ENCODE data around the gene COP1.

The COP1 gene

DNA sequence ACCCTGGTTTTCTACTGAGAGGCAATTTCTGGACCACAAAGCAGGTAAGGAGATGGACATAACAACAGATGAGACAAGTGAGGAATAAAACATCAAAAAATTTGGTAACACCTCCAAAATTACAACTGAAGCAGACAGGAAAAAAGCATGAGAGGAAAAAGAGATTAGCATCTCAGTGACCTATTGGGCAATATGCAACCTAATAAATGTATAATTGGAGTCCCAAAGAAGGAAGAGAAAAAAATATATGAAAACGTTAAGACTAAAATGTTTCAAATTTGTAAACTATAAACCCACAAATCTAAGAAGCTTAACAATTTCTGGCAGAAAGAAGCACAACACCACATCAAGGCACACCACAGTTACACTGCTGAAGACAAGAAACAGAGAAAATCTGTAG, 255.5 kb downstream of the COP1 start:
- TF ChIP-seq GLIS3 (CRISPR knock-in tag; IDR thresholded peaks at IDR 0.05) = no peak
- TF ChIP-seq, protein P1, sequence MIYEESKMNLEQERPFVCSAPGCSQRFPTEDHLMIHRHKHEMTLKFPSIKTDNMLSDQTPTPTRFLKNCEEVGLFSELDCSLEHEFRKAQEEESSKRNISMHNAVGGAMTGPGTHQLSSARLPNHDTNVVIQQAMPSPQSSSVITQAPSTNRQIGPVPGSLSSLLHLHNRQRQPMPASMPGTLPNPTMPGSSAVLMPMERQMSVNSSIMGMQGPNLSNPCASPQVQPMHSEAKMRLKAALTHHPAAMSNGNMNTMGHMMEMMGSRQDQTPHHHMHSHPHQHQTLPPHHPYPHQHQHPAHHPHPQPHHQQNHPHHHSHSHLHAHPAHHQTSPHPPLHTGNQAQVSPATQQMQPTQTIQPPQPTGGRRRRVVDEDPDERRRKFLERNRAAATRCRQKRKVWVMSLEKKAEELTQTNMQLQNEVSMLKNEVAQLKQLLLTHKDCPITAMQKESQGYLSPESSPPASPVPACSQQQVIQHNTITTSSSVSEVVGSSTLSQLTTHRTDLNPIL (CRISPR knock-in tag; IDR thresholded peaks at IDR 0.05; ENCODE audit: low read depth) = no peak
- no peak for TF ChIP-seq TOX (CRISPR knock-in tag; IDR thresholded peaks at IDR 0.05; ENCODE audit: borderline replicate concordance)
- no peak for TF ChIP-seq OSR1 (CRISPR knock-in tag; IDR thresholded peaks at IDR 0.05)
- TF ChIP-seq ARNTL (CRISPR knock-in tag; IDR thresholded peaks at IDR 0.05; ENCODE audit: borderline replicate concordance, low read depth) = no peak
- TF ChIP-seq CSRNP3 (CRISPR knock-in tag; IDR thresholded peaks at IDR 0.05) = no peak
- TF ChIP-seq ESRRG (CRISPR knock-in tag; IDR thresholded peaks at IDR 0.05) = no peak
- TF ChIP-seq ISL1 (CRISPR knock-in tag; IDR thresholded peaks at IDR 0.05) = no peak
- no peak for TF ChIP-seq TCF4 (CRISPR knock-in tag; IDR thresholded peaks at IDR 0.05; ENCODE audit: borderline replicate concordance)
- TF ChIP-seq PPARA (CRISPR knock-in tag; IDR thresholded peaks at IDR 0.05; ENCODE audit: borderline replicate concordance) = no peak
- TF ChIP-seq, protein P2, sequence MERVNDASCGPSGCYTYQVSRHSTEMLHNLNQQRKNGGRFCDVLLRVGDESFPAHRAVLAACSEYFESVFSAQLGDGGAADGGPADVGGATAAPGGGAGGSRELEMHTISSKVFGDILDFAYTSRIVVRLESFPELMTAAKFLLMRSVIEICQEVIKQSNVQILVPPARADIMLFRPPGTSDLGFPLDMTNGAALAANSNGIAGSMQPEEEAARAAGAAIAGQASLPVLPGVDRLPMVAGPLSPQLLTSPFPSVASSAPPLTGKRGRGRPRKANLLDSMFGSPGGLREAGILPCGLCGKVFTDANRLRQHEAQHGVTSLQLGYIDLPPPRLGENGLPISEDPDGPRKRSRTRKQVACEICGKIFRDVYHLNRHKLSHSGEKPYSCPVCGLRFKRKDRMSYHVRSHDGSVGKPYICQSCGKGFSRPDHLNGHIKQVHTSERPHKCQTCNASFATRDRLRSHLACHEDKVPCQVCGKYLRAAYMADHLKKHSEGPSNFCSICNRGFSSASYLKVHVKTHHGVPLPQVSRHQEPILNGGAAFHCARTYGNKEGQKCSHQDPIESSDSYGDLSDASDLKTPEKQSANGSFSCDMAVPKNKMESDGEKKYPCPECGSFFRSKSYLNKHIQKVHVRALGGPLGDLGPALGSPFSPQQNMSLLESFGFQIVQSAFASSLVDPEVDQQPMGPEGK (CRISPR knock-in tag; IDR thresholded peaks at IDR 0.05; ENCODE audit: borderline replicate concordance) = no peak
- TF ChIP-seq ZNF8 (CRISPR knock-in tag; IDR thresholded peaks at IDR 0.05) = no peak
- no peak for TF ChIP-seq ZFP3 (CRISPR knock-in tag; IDR thresholded peaks at IDR 0.05)
- TF ChIP-seq, protein P3, sequence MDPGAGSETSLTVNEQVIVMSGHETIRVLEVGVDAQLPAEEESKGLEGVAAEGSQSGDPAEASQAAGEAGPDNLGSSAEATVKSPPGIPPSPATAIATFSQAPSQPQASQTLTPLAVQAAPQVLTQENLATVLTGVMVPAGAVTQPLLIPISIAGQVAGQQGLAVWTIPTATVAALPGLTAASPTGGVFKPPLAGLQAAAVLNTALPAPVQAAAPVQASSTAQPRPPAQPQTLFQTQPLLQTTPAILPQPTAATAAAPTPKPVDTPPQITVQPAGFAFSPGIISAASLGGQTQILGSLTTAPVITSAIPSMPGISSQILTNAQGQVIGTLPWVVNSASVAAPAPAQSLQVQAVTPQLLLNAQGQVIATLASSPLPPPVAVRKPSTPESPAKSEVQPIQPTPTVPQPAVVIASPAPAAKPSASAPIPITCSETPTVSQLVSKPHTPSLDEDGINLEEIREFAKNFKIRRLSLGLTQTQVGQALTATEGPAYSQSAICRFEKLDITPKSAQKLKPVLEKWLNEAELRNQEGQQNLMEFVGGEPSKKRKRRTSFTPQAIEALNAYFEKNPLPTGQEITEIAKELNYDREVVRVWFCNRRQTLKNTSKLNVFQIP (CRISPR knock-in tag; IDR thresholded peaks at IDR 0.05; ENCODE audit: borderline replicate concordance, low read depth) = no peak
- no peak for TF ChIP-seq ZC3H10 (CRISPR knock-in tag; IDR thresholded peaks at IDR 0.05)
- no peak for TF ChIP-seq RARB (CRISPR knock-in tag; IDR thresholded peaks at IDR 0.05)
- TF ChIP-seq BACH2 (CRISPR knock-in tag; IDR thresholded peaks at IDR 0.05; ENCODE audit: borderline replicate concordance) = no peak
- no peak for TF ChIP-seq ZNF70 (CRISPR knock-in tag; IDR thresholded peaks at IDR 0.05)
- ATAC-seq = no peak

DNA sequence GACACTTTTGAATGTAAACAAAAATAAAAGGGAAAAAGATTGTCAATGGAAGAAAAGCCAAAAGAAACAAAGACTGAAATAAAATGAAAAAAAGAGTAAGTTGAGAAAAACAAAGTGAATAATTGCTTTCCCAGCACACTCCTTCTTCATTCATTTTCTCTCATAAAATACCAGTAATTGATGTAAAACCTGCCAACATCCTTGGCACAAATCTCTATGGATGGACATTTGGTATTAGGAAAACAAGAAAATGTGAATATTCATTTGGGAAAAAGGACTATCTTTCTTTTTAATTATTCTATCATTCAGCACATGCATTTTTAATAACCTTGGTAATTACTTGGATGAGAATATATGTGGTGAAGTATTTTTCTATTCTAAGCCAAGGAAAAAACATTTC, 259.3 kb downstream of the COP1 start:
- TF ChIP-seq OSR1 (CRISPR knock-in tag; IDR thresholded peaks at IDR 0.05) (no peak), CSDC2 (CRISPR knock-in tag; IDR thresholded peaks at IDR 0.05) (no peak), ZNF8 (CRISPR knock-in tag; IDR thresholded peaks at IDR 0.05) (no peak)
- TF ChIP-seq, protein P2 (CRISPR knock-in tag; IDR thresholded peaks at IDR 0.05; ENCODE audit: borderline replicate concordance) = no peak
- ATAC-seq = no peak

GRCh38 chr1:175944591-175944990, 262.5 kb downstream of the COP1 start:
- TF ChIP-seq, protein P2 (CRISPR knock-in tag; IDR thresholded peaks at IDR 0.05; ENCODE audit: borderline replicate concordance) = no peak
- no peak for TF ChIP-seq CSDC2 (CRISPR knock-in tag; IDR thresholded peaks at IDR 0.05)
- TF ChIP-seq, protein P3 (CRISPR knock-in tag; IDR thresholded peaks at IDR 0.05; ENCODE audit: borderline replicate concordance, low read depth) = no peak
- no peak for TF ChIP-seq BACH2 (CRISPR knock-in tag; IDR thresholded peaks at IDR 0.05; ENCODE audit: borderline replicate concordance)
- no peak for TF ChIP-seq ARNTL (CRISPR knock-in tag; IDR thresholded peaks at IDR 0.05; ENCODE audit: borderline replicate concordance, low read depth)
- no peak for TF ChIP-seq ZNF70 (CRISPR knock-in tag; IDR thresholded peaks at IDR 0.05)
- TF ChIP-seq PPARA (CRISPR knock-in tag; IDR thresholded peaks at IDR 0.05; ENCODE audit: borderline replicate concordance) = no peak
- TF ChIP-seq, protein P1 (CRISPR knock-in tag; IDR thresholded peaks at IDR 0.05; ENCODE audit: low read depth) = no peak
- no peak for TF ChIP-seq TOX (CRISPR knock-in tag; IDR thresholded peaks at IDR 0.05; ENCODE audit: borderline replicate concordance)
- no peak for TF ChIP-seq RARB (CRISPR knock-in tag; IDR thresholded peaks at IDR 0.05)
- no peak for TF ChIP-seq ZC3H10 (CRISPR knock-in tag; IDR thresholded peaks at IDR 0.05)
- no peak for TF ChIP-seq SNAI2 (CRISPR knock-in tag; IDR thresholded peaks at IDR 0.05)
- TF ChIP-seq GLIS3 (CRISPR knock-in tag; IDR thresholded peaks at IDR 0.05) = no peak
- TF ChIP-seq ZFP30 (CRISPR knock-in tag; IDR thresholded peaks at IDR 0.05) = no peak
- ATAC-seq = no peak

Measured in SK-N-SH treated with all-trans-retinoic acid at 6 μM for 48 hours (cell line).